GM19455 (cell line): ENCODE data around the gene FJX1.
A peak's percentile ranks its signal among the peaks of the same experiment; 100 is the strongest.

Experiments
- ATAC-seq: cut with Tn5 transposase; IDR thresholded peaks from one replicate; pipeline ENCODE4 v1.9.1; 2021; ENCODE audit not compliant: unreplicated experiment

FJX1 gene

GRCh38 chr11:35605706-35606105, 12.6 kb upstream of the FJX1 start:
- no peak for ATAC-seq

GRCh38 chr11:35606206-35606605, 12.1 kb upstream of the FJX1 start:
- no peak for ATAC-seq

GRCh38 chr11:35608502-35608901, 9.8 kb upstream of the FJX1 start:
- no peak for ATAC-seq

GRCh38 chr11:35609656-35610055, 8.6 kb upstream of the FJX1 start:
- no peak for ATAC-seq

- no peak for ATAC-seq
Observed at GRCh38 chr11:35610631-35611030, 7.6 kb upstream of the FJX1 start.

GRCh38 chr11:35611741-35612140, 6.5 kb upstream of the FJX1 start:
- no peak for ATAC-seq

GRCh38 chr11:35614939-35615569, 3.2 kb upstream of the FJX1 start:
- ATAC-seq, result no peak

- ATAC-seq, result no peak
Observed at GRCh38 chr11:35615921-35616900, 2.0 kb upstream of the FJX1 start.

- no peak for ATAC-seq
Observed at GRCh38 chr11:35617316-35617686, 959 bp upstream of the FJX1 start.

- peak; percentile 50 for ATAC-seq
Observed at GRCh38 chr11:35618497-35619115, 346 bp downstream of the FJX1 start.

- ATAC-seq, result peak; percentile 39
Observed at GRCh38 chr11:35619116-35619854, 1.0 kb downstream of the FJX1 start.

GRCh38 chr11:35619855-35620640, 1.8 kb downstream of the FJX1 start:
- ATAC-seq, result no peak

- no peak for ATAC-seq
Observed at GRCh38 chr11:35620795-35621194, 2.5 kb downstream of the FJX1 start.

GRCh38 chr11:35621620-35622019, 3.4 kb downstream of the FJX1 start:
- no peak for ATAC-seq

- ATAC-seq, result no peak
Observed at GRCh38 chr11:35622070-35622469, 3.8 kb downstream of the FJX1 start.

GRCh38 chr11:35623621-35624168, 5.4 kb downstream of the FJX1 start:
- no peak for ATAC-seq

GRCh38 chr11:35624316-35624715, 6.1 kb downstream of the FJX1 start:
- ATAC-seq, result no peak

- ATAC-seq, result no peak
Observed at GRCh38 chr11:35624781-35625180, 6.5 kb downstream of the FJX1 start.

GRCh38 chr11:35626501-35626900, 8.2 kb downstream of the FJX1 start:
- ATAC-seq, result no peak

- ATAC-seq, result no peak
Observed at GRCh38 chr11:35629511-35629910, 11.3 kb downstream of the FJX1 start.
